ENCODE measurements around the gene HOXA9. TPM values are rescaled to one million over a fixed set of nuclear protein-coding genes. Genes with fewer than 3 reads are reported as not detected.

Gene HOXA9
- total RNA-seq, 1 donor from 2014 or later = 3.2 TPM

DNA sequence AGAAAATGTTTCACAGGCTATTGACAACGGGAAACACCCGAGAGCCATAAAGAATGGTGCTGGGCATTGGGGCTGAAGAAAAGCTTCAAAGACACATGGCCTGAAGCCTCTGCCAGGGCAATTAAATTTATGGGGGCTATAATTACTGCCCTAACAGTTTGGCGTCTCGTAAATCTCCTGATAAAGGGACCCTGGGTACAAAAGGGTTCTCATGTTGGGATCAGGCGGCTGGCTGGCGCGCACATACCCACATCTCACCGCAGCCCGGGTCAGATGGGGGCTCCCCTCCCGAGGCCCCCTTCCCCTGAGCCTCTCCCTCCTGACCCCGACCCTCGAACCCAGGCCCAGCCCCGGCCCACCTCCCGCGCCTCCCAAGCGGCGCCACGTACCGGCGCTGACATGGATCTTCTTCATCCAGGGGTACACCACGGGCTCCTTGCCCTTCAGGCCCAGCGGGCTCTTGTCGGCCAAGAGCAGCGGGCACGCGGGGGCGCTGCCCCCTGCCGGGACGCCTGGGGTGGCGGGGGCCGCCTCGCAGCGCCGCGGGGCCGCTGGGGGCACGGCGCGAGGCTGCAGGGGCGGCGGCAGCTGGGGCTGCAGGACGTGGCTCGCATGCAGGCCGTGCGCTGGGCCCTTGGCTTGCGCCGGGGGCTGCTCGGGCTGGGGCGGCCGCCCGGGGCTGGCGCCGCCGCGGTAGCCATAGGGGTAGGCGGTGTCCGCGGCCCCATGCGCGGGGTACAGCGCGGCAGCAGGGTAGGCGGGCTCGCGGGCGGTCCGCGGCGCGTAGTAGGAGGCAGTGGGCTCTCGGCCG lies 35.4 kb downstream of the HOXA9 start:
- DNase-seq (ENCODE audit: low read depth in 2 of 2) = peak in 1 of 2 donors; percentile 71

DNA sequence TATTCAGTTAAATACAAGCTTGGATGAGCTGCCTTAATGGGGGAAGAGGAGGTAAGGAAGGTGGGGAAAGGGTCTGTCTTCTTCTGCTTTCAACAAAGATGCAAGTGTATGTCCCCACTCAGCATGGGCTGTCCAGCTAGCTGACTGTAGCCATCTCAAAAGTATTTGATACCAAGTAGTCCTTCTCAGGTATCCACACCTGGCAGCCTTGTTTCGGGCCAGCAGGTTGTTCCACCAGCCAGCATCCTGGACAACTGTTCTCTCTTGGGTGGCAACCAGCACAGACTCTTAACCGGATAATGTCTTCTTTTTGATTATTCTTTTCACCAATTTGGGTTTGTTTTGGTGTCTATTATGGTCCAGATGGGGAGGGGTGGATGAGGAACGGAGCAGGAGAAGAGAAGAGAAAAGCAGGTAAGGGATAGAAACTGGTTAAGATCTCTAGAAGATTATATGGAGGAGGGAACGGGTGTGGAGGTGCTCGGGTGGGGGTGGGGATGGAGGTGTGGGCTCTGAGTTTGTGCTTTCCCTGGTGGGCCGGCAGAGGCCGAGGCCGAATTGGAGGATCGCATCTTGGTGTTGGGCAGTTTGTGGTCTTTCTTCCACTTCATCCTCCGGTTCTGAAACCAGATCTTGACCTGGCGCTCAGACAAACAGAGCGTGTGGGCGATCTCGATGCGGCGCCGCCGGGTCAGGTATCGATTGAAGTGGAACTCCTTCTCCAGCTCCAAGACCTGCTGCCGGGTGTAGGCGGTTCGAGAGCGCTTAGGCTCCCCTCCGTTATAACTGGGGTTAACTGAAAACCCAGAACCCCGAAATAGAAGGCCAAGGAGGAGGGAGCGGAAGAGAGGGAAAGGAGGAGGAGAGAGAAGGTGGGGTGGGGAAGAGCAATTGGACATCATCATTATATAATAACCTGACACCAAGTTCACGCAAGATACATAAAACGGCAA lies 36.3 kb downstream of the HOXA9 start:
- DNase-seq (ENCODE audit: low read depth in 2 of 2) = no peak

DNA sequence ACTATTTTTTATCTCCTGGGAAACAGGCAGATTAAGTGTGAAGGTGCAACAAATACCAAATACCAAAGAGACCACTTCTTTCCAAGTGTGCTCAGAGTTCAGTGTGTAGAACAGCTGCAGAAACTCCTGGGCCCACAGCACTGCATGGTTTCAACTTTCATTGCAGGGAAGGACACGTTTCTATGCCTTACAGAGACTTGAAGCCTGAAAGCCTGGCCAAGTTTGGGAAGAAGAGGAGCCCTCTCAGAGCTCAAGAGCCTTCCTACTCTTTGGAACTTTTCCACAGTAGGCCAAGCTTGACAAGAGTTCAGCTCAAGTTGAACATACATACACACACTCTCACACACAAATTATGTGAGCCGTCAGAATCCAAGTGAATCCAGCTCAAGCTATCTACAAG lies 37.3 kb downstream of the HOXA9 start:
- DNase-seq (ENCODE audit: low read depth in 2 of 2) = no peak

DNA sequence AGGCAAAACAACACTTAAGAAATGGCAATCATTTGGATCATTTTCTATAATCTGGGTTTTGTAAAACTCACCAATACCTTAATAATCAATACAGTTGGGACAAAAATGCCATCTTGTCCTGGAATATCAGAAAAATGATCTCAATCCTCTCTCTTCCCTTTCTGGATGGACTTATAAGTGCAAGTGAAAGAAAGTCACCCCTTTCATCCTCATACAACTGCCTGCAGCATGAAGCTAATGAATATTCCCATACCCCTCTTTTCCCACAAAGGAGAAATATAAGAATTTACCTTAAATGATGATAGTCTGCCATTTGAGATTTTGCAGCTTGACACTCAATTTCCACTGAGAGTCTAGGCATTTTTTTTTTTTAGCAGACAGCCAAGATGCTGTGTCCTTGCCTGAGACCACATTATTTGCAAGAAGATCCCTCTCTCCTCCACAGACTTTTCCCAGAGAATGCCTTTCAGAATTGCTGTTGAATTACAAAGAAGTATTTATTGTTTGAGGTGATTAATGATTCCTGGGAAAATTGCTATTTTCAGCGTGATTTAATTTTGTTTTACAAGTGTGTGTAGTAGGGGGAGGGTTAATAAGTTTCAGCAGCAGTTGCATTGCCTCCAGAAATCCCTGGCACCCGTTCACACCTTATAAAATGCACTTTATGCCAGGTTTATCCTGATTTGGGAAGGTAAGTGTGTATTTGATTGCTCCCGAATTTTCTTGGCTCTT lies 38.6 kb downstream of the HOXA9 start:
- no peak for DNase-seq (ENCODE audit: low read depth in 2 of 2)

DNA sequence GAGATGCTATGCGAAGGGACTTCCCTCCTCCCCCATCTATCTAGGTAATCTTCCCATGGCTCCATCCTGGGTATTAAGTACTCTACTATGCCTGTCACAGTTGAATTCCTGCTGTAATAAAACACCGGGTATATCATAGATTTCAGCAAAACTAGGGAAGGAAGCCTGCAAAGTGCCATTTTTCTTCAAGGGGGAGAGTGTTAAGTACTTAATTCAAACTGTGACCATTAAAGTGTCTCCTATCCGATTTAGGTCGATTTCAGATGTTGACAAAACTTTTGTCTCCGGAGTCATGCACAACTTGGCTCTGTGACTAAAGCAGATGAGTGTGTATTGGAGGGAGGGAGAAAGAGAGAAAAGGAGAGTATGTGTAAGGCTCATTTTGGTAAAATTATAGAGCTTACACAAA lies 39.3 kb downstream of the HOXA9 start:
- DNase-seq (ENCODE audit: low read depth in 2 of 2) = no peak

DNA sequence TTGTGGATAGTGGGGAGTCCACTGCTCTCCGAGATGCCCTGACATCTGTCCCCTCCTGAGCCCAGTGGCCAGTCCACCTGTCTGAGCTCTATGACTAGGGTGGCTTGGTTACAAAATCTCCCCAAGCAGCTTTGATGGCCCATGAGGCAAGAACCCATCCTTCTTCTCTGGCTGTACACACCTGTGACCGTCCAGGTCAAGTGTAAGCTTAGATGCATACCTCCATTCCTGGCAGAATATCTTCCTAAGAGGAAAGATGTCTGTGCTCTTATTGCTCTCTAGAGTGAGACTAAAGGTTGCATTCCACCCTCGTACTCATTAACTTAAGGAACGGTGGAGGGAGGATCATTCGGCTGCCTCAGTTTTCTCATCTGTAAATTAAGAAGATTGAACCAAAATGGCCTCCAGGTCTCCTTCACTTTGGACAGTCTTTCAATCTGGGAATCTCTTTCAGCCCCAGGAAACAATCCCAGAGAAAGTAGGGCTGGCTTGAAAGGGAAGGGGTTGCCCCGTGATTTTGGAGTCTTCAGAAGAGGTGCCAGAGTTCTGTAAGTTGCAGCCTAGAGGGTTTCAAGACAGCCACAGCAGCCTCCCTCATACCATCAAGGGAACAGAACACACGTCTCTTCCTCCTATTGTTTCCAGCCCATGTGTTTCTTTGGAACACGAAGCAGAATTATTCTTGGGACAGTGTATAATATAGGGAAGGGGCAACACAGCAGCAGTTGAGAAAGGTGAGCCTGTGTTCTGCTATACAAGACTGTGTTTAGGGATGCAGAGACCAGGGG lies 40.2 kb downstream of the HOXA9 start:
- DNase-seq (ENCODE audit: low read depth in 2 of 2) = no peak

DNA sequence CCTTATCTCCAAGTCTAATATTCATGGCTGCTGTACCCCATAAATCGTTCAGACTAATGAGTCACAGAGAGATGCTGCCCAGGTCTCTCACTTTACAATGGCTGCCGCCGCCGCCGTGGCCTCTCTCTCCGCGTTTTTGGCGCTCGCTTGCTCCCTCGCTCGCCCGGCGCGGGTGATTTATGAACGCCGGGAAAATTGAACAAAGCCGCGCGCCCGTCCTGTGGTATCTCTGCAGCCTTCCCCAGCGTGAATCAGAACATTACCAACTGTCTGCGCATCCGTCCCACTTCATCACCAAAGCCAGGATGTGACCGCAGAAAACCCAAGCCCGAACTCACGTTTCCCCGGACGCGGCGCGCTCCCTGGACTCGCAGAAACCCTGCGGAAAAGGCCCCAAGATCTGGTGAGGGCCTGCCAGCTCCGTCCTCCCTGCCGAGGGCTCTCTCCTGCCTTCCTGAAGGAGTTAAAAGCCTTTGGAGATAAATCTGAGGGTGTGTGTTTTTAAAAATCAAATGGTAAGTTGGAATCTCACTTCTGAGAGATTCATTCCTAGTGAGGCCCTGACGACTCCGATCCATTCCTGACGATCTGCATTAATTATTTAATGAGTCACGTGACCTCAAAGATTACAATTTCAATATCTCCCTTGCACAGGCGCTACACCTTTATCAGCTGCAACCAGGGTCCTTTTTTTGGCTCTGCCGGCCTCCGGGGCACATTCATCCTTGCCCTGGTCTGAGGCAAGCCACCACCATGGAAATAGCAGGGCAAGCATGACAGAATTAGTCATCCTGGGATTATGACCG lies 41.0 kb downstream of the HOXA9 start:
- DNase-seq (ENCODE audit: low read depth in 2 of 2) = no peak

DNA sequence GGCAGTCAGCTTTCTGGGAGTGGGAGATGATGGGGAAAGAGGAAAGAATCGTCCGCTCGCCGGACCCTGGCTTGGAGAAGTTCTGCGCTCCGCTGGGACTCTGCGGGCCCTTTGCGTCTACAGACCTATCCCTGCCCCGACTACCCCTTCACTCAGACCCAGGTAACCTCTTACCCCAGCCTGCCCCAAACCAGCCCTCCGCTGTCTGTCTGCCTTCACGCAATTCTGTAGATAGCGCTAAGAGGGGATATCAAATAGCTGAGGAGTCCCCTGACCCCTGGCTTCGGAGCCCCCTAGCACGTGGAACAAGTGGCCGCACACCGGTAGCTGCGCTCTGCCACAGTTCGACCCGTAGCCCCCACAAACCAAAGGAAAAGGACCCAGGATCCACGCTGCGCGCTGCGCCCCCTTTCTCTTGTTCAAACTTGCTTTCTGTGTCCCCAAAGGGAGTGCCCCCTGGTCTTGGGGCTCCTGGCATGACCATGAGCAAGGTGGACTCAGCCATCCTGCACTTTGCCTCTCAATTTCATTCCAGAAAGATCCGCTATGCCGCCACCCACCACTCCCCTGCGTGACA lies 41.8 kb downstream of the HOXA9 start:
- DNase-seq (ENCODE audit: low read depth in 2 of 2) = no peak

DNA sequence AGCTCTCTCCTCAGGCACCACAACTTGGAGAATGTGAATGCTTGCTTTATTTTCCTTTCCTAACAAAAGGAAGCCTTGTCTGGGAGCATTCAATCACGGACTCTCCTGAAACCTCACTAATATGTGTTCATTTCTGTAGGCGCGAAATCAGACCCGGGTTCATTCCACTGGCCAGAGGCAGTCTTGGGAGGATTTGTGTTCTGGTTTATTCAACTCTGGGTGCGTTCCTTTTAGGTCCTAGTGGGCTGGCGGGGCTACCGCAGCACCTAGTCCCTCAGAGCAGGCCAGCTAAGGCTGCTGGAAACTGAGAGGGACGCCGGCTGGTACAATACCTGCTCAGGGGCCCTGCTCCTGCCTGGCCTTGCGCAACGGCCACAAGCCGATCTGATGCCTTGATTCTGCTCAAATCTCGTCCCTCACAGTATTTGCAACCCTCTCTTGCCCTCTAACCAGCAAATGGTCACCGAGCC lies 42.3 kb downstream of the HOXA9 start:
- DNase-seq (ENCODE audit: low read depth in 2 of 2) = no peak

DNA sequence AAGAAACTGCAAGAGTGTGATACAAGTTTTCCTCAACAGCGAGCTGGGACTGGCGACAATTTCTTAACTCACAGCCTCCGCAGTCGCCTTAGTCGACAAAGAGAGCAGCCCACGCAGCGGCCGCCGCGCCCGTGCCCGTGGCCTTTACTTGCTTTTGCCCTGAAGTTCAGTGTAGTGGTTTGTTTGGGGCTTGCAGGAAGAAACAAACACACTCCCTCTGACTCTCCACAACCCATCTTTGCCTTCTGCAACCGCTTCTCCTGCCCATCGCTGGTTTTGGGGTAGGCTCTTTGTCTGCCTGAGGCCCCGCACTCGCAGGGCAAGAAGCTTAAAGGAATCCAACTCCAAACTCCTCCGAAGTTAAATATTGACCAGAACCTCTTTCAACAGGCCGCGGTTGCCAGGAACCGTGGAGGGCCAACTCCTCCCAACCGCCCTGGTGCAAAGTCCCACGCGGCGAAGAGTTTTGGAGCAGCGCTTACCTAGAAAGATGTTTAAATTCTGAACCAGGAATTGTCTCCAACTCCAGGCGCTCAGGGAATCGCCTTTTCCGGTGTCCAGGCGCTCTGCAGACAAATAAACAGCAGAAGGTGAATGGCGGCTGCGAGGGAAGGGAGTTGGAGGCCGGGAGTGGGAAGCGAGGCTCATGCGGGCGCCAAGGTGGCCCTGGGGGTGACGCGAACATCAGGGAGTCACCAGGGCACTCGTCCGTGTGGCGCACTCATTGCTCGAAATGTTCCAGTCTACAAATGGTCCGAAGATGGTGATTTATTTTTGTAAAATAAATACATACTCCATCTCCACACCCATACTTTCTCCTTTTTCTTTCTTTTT lies 43.0 kb downstream of the HOXA9 start:
- DNase-seq (ENCODE audit: low read depth in 2 of 2) = no peak

DNA sequence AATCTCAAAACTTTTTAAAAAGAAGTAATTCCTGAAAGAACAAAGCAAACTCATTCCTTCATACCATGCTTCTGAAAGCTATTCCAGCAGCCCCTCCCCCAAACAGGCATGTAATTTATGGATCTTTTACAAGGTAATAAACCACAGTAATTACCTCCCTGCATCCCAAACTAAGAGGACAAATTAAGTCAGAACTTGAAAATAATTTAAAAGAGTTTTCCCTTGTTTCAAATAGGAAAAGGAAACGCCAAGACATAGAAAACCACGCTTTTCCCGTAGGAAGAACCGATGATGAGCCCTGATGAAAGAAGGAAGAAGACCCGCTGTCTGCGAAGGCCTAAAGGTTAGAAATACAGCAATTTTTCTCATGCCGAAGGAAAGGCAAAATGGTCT lies 43.7 kb downstream of the HOXA9 start:
- DNase-seq (ENCODE audit: low read depth in 2 of 2) = no peak

DNA sequence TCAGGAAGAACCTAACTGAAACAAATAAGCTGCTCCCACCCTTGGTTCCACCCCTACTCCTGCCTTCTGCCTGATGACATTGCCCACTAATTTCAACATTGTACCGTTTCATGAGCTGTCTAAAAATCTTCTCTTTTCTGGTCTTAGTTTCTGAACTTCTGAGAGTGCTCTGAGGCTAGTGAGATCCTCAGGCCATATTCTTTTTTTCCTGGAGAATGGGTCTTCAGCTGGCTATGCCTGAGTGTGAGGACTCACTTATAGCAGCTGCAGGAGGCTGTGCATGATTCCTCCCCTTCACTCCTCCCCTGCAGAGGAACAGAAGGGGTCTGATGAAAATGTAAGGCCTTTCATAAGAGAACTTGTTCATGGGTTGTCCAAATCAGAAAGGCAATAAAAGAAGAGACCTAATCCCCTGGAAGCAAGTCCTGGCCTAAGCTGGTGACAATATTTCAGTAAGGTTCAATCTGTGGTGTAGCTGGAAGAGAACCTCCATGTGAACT lies 45.9 kb downstream of the HOXA9 start:
- DNase-seq (ENCODE audit: low read depth in 2 of 2) = no peak

DNA sequence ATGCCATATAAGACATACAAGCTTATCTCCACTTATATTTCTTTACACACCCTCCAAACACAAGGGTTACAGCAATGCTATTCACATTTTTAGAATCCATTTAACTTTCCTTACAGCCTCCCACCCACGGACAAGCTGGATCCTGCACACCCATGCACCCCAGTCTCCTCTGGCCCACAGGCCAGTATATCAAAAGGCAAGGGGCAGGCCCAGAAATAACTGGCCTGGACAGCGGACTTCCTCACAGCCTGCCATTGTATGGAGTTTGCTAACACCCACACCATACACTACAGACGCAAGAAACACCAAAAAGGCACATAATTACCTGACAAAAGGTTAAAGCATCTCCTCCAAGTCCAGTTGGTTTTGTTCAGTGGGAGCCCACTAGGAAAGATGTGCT lies 46.8 kb downstream of the HOXA9 start:
- DNase-seq (ENCODE audit: low read depth in 2 of 2) = no peak

DNA sequence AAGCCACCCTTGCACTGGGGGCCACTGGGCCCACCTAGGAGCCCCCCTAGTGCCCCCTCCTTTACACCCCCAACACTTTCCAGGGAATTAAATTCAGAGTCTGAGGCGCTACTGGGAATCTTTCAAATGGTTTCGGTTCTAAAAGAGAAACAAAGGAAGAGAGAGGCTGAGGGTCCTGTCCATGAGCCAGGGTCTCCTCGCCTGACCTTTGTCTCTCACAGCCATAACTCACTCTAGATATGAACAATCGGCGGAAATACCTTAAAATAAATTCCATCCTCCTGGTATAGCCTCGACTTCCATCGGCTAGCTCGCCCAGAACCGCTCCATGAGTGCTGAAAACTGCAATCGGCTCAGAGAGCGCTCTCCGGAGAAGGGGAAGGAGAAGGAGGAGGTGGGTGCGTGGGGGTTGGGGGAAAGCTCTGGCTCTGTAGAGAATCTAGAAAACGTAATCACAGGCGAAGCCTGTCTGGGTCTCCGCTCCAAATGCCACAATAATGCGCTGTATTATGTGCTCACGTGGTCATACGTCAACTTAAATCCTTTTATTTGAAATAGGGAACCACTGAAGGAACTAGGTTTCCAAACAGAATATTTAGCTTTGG lies 47.3 kb downstream of the HOXA9 start:
- peak; percentile 71 to 80 for DNase-seq (ENCODE audit: low read depth in 2 of 2)

DNA sequence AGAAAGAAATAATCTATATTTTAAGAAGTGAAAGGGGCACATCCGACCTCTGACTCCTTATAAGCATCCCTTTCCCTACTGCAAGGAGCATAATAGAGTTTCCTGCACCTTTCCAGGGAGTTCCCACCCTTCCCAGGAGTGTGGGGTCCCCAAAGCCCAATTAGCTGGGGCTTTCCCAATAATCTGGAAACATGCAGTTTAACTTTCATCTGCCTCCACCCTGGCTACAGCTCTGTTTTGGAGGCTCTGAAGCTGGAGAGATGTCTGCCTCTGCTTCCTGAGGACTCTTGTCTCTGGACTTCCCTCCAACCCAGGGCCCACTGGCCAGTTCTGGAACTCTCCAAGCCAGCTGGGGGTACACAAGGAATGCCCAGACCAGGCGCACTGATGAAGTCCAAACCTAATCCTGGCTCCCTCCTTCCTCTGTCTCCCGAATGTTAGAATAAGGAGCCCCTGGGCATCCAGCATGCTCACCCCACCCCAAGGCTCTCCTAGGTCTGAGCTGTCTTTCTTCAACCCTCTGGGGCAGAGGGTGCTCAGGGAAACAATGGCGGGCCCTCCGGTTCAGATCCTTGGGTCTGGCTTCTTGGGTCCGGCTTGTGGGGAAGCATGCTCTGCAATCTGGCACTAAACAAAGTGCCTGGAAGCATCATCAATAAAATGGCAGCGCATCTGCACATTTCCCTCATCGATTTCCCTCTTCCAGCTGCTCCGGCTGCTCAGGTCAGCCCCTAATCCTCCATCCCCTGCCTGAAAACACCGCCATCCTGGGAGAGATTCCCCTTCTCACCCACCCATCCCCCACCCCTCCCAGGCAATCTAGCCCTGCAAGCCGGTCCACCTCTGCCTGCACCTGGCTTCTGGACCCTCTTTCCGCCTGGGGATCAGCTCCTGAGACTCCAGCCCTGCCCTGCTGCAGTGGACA lies 48.1 kb downstream of the HOXA9 start:
- no peak for DNase-seq (ENCODE audit: low read depth in 2 of 2)

DNA sequence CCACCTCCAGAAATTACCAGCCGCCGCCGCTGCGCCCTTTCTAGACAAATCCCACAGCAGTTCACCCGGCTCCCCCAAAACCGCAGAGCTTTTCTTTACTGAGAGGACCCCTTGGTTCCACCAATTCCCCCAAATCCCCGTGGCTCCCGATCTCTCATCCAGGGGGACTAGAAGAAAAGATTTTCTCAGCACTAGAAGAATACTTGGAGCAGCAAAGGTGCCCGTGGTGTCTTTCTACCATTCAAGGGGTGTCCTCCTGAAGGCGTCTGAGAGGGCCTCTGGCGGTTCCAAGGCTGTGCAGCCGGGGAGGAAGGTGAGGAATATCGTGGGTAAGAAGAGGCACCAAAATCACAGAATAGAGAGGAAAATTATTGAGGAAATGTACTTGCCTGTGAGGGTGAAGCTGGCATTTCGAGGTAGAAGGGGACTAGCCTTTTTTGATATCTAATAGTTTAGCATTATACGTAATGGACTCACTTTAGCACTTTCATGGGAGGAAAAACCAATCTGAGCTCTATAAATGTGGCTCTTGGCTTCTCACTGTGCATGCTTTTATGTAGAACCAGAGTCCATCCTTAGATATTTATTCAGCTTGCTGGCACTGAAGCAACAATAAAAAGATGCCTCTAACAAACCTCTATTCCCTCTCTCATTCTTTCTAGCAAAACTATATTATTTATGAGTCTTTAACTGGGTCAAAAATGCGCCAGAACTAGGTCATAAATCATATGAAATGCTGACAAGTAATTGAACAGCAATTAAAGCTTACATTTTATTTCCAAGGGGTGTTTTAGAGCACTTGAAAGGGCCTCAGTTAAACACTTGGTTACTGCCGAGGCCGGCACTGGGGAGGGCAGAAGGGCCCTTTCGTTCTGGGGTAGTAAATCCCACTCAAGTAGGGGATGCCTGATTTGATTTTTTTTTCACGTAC lies 49.0 kb downstream of the HOXA9 start:
- DNase-seq (ENCODE audit: low read depth in 2 of 2) = no peak

All from dermis microvascular lymphatic vessel endothelial cell (primary cell).